LNCaP clone FGC (cell line): Measurements from ENCODE around the gene CTSC.
"Not testable (repeated sequence)": the region's sequence is repeated elsewhere in the genome, so short reads cannot be mapped to it uniquely, and the experiment has no call there.

ENCODE experiments used
- DNase-seq: peaks from one replicate; pipeline ENCODE4 v3.0.0-alpha.2; 2011; ENCODE audit warnings: low read depth
- H3K4me3 ChIP-seq: 2 replicates; pipeline ENCODE4 v1.5.1; 2011; ENCODE audit warnings: mild to moderate bottlenecking, low read depth, low read length, control low read depth
- CTCF ChIP-seq: IDR thresholded peaks from 2 replicates; pipeline ENCODE4 v1.5.1; 2012; ENCODE audit warnings: mild to moderate bottlenecking; ENCODE audit not compliant: control insufficient read depth, insufficient read depth; ENCODE audit errors: extremely low read depth

Gene CTSC

GRCh38 chr11:88246696-88247095 lies 90.8 kb downstream of the CTSC start:
- DNase-seq: no peak
- no peak overlapping the region for H3K4me3 ChIP-seq
- TF ChIP-seq CTCF: no peak

- not testable (repeated sequence) for H3K4me3 ChIP-seq, DNase-seq
Measured at GRCh38 chr11:88245576-88245975, 92.0 kb downstream of the CTSC start.
